Measurements from ENCODE around the gene MAST4. TPM values are rescaled to one million over a fixed set of nuclear protein-coding genes. Genes with fewer than 3 reads are reported as not detected.

Gene MAST4
- total RNA-seq, 1 donor from 2014 or later: 11.3 TPM

DNA sequence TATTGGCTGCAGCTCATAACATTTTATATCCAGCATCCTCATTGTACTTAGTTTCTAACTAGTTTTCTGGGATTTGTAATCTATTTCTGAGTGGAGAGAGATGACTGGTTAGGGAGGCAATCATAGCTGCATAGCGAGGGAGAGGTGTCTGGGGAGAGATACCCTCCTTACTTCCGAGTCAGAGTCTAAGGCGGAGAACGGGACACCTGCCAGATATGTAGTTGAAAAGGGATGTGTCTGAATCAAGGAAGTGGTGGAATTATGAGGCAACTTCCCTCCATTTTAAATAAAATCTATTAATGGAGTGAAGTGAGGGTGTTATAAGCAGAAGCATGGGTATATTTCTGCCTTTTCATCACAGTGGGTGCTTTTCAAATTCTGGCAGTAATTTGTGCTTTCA lies 126.5 kb downstream of the MAST4 start:
- Mint-ChIP-seq H3K27me3 (ENCODE audit: low read depth) (peaks cover 9% of the 10 kb centered on the region), H3K4me3 (ENCODE audit: unreplicated experiment) (no peak overlapping the region), H3K4me1 (ENCODE audit: low read depth) (peaks cover 12% of the 10 kb centered on the region), H3K27ac (ENCODE audit: unreplicated experiment) (no peak overlapping the region), H3K9me3 (ENCODE audit: low read depth) (no peaks in the 10 kb centered on the region), H3K36me3 (ENCODE audit: low read depth) (no peaks in the 10 kb centered on the region)
- TF ChIP-seq, protein P1, sequence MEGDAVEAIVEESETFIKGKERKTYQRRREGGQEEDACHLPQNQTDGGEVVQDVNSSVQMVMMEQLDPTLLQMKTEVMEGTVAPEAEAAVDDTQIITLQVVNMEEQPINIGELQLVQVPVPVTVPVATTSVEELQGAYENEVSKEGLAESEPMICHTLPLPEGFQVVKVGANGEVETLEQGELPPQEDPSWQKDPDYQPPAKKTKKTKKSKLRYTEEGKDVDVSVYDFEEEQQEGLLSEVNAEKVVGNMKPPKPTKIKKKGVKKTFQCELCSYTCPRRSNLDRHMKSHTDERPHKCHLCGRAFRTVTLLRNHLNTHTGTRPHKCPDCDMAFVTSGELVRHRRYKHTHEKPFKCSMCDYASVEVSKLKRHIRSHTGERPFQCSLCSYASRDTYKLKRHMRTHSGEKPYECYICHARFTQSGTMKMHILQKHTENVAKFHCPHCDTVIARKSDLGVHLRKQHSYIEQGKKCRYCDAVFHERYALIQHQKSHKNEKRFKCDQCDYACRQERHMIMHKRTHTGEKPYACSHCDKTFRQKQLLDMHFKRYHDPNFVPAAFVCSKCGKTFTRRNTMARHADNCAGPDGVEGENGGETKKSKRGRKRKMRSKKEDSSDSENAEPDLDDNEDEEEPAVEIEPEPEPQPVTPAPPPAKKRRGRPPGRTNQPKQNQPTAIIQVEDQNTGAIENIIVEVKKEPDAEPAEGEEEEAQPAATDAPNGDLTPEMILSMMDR (IDR thresholded peaks at IDR 0.05): no peak
- no peak for DNase-seq (ENCODE audit: low spot score)

- TF ChIP-seq, protein P1 (IDR thresholded peaks at IDR 0.05): peak; percentile 74
- H3K4me3 Mint-ChIP-seq (ENCODE audit: unreplicated experiment): no peak overlapping the region
- no peaks in the 10 kb centered on the region for H3K9me3 Mint-ChIP-seq (ENCODE audit: low read depth)
- H3K4me1 Mint-ChIP-seq (ENCODE audit: low read depth): no peaks in the 10 kb centered on the region
- no peak overlapping the region for H3K27ac Mint-ChIP-seq (ENCODE audit: unreplicated experiment)
- H3K27me3 Mint-ChIP-seq (ENCODE audit: low read depth): peaks cover 9% of the 10 kb centered on the region
- H3K36me3 Mint-ChIP-seq (ENCODE audit: low read depth): no peaks in the 10 kb centered on the region
- no peak for DNase-seq (ENCODE audit: low spot score)
Measured at GRCh38 chr5:66724349-66725139, 128.4 kb downstream of the MAST4 start.

- no peak for DNase-seq (ENCODE audit: low spot score)
- TF ChIP-seq, protein P1 (IDR thresholded peaks at IDR 0.05): no peak
- Mint-ChIP-seq H3K27ac (ENCODE audit: unreplicated experiment) (no peak overlapping the region), H3K4me3 (ENCODE audit: unreplicated experiment) (no peak overlapping the region), H3K4me1 (ENCODE audit: low read depth) (no peaks in the 10 kb centered on the region), H3K36me3 (ENCODE audit: low read depth) (peaks cover 2% of the 10 kb centered on the region), H3K27me3 (ENCODE audit: low read depth) (peaks cover 14% of the 10 kb centered on the region), H3K9me3 (ENCODE audit: low read depth) (no peaks in the 10 kb centered on the region)
Measured at GRCh38 chr5:66727630-66728029, 131.4 kb downstream of the MAST4 start.

DNA sequence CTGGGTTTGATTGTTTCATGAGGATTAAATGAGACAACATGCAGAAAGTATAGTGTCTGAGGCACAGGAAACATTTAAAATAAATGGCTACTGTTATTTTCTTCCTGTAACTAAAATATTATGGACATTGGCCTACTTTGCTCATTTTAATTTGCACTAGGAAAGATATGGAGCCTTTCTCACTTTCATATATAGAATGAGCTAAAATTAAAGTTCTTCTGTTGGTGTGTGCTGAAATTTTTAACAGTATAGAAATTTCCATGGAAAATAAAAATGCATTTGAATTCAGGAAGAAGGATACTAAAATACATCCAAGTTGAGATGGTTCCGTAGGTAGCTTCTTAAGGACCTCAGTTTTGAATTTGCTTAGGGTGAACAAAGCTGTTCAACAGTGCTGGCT lies 131.9 kb downstream of the MAST4 start:
- Mint-ChIP-seq H3K36me3 (ENCODE audit: low read depth) (peaks cover 2% of the 10 kb centered on the region), H3K9me3 (ENCODE audit: low read depth) (no peaks in the 10 kb centered on the region), H3K4me1 (ENCODE audit: low read depth) (no peaks in the 10 kb centered on the region), H3K4me3 (ENCODE audit: unreplicated experiment) (no peak overlapping the region), H3K27me3 (ENCODE audit: low read depth) (peaks cover 14% of the 10 kb centered on the region), H3K27ac (ENCODE audit: unreplicated experiment) (no peak overlapping the region)
- TF ChIP-seq, protein P1 (IDR thresholded peaks at IDR 0.05): no peak
- DNase-seq (ENCODE audit: low spot score): no peak

DNA sequence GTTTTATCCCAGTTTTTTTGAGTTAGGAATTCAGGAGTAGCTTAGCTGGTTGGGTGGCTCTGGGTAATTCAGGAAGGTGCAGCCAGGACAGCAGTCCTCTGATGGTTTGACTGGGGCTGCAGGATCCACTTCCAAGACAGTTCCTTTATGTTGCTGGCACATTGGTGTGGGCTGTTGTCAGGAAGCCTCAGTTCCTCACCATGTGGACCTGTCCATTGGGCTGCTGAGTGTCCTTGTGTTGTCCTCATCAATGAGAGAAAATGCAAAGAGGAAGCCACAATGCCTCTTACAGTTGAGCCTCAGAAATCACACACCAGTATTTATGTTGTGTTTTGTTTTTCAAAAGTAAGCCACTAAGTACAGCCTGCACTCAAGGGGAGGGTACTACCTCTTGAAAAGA lies 140.9 kb downstream of the MAST4 start:
- no peak for DNase-seq (ENCODE audit: low spot score)
- Mint-ChIP-seq H3K27ac (ENCODE audit: unreplicated experiment) (no peak overlapping the region), H3K4me1 (ENCODE audit: low read depth) (peaks cover 26% of the 10 kb centered on the region), H3K36me3 (ENCODE audit: low read depth) (no peaks in the 10 kb centered on the region), H3K4me3 (ENCODE audit: unreplicated experiment) (no peak overlapping the region), H3K27me3 (ENCODE audit: low read depth) (peaks cover 22% of the 10 kb centered on the region), H3K9me3 (ENCODE audit: low read depth) (no peaks in the 10 kb centered on the region)
- TF ChIP-seq, protein P1 (IDR thresholded peaks at IDR 0.05): no peak
